ENCODE measurements around the gene MIR17HG. TPM values are rescaled to one million over a fixed set of nuclear protein-coding genes. Genes with fewer than 3 reads are reported as not detected.
"Not testable (repeated sequence)": the region's sequence is repeated elsewhere in the genome, so short reads cannot be mapped to it uniquely, and the experiment has no call there.

The MIR17HG gene
- total RNA-seq, 1 donor from 2014 or later, result 3.1 TPM

DNA sequence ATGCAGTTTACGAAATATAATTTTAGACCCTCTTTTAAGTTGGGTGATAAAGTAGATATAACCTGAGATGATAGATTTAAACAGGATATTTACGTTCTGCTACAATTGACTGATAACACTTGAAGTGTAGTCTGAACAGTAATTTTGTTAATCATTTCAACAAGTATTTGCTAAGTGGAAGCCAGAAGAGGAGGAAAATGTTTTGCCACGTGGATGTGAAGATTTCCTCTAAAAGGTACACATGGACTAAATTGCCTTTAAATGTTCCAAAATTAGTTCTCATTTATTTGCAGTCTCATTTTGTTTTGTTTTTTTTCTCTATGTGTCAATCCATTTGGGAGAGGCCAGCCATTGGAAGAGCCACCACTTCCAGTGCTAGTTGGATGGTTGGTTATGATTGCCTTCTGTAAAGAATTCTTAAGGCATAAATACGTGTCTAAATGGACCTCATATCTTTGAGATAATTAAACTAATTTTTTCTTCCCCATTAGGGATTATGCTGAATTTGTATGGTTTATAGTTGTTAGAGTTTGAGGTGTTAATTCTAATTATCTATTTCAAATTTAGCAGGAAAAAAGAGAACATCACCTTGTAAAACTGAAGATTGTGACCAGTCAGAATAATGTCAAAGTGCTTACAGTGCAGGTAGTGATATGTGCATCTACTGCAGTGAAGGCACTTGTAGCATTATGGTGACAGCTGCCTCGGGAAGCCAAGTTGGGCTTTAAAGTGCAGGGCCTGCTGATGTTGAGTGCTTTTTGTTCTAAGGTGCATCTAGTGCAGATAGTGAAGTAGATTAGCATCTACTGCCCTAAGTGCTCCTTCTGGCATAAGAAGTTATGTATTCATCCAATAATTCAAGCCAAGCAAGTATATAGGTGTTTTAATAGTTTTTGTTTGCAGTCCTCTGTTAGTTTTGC lies 2.8 kb downstream of the MIR17HG start:
- Mint-ChIP-seq H3K36me3 (ENCODE audit: unreplicated experiment) (peaks cover 31% of the 10 kb centered on the region), H3K4me1 (ENCODE audit: unreplicated experiment) (peaks cover 51% of the 10 kb centered on the region), H3K27ac (ENCODE audit: unreplicated experiment) (no peak overlapping the region)

DNA sequence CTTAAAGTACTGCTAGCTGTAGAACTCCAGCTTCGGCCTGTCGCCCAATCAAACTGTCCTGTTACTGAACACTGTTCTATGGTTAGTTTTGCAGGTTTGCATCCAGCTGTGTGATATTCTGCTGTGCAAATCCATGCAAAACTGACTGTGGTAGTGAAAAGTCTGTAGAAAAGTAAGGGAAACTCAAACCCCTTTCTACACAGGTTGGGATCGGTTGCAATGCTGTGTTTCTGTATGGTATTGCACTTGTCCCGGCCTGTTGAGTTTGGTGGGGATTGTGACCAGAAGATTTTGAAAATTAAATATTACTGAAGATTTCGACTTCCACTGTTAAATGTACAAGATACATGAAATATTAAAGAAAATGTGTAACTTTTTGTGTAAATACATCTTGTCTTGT lies 3.6 kb downstream of the MIR17HG start:
- no peak overlapping the region for H3K4me3 Mint-ChIP-seq (ENCODE audit: unreplicated experiment)
- no peak for DNase-seq (ENCODE audit: extremely low spot score, unreplicated experiment)
- H3K27ac Mint-ChIP-seq (ENCODE audit: unreplicated experiment), result no peak overlapping the region
- H3K4me1 Mint-ChIP-seq (ENCODE audit: unreplicated experiment), result peaks cover 51% of the 10 kb centered on the region
- H3K27me3 Mint-ChIP-seq (ENCODE audit: unreplicated experiment), result peaks cover 7% of the 10 kb centered on the region
- no peaks in the 10 kb centered on the region for H3K9me3 Mint-ChIP-seq (ENCODE audit: unreplicated experiment)
- H3K36me3 Mint-ChIP-seq (ENCODE audit: unreplicated experiment), result peaks cover 39% of the 10 kb centered on the region
- TF ChIP-seq, protein P1, sequence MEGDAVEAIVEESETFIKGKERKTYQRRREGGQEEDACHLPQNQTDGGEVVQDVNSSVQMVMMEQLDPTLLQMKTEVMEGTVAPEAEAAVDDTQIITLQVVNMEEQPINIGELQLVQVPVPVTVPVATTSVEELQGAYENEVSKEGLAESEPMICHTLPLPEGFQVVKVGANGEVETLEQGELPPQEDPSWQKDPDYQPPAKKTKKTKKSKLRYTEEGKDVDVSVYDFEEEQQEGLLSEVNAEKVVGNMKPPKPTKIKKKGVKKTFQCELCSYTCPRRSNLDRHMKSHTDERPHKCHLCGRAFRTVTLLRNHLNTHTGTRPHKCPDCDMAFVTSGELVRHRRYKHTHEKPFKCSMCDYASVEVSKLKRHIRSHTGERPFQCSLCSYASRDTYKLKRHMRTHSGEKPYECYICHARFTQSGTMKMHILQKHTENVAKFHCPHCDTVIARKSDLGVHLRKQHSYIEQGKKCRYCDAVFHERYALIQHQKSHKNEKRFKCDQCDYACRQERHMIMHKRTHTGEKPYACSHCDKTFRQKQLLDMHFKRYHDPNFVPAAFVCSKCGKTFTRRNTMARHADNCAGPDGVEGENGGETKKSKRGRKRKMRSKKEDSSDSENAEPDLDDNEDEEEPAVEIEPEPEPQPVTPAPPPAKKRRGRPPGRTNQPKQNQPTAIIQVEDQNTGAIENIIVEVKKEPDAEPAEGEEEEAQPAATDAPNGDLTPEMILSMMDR (IDR thresholded peaks at IDR 0.05), result no peak

More for the DNA sequence above, 2.8 kb downstream of the MIR17HG start:
- DNase-seq (ENCODE audit: extremely low spot score, unreplicated experiment), result no peak
- Mint-ChIP-seq H3K27me3 (ENCODE audit: unreplicated experiment) (peaks cover 14% of the 10 kb centered on the region), H3K4me3 (ENCODE audit: unreplicated experiment) (peak overlapping the region; percentile 95), H3K9me3 (ENCODE audit: unreplicated experiment) (no peaks in the 10 kb centered on the region)
- TF ChIP-seq, protein P1 (IDR thresholded peaks at IDR 0.05), result no peak

DNA sequence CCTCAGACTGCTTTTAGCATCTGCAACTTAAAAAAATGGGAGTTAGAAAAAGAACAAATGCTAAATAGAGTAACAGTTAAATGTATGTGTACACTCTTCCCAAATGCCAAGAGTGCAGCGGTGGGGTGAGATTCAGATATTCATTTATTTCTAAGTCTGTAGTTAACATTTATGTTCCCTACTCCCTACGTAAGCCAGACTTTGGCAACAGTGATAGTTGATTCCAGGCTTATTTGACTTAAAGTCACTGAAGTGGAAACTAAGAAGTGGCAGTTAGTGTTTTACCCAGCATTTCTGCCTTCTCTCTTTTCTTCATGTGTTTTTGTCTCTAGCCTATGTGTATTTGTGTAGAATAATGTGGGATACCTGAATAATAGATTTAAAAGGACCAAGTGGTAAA lies 4.5 kb downstream of the MIR17HG start:
- no peak overlapping the region for H3K4me3 Mint-ChIP-seq (ENCODE audit: unreplicated experiment)
- peaks cover 1% of the 10 kb centered on the region for H3K27me3 Mint-ChIP-seq (ENCODE audit: unreplicated experiment)
- H3K4me1 Mint-ChIP-seq (ENCODE audit: unreplicated experiment), result peaks cover 49% of the 10 kb centered on the region
- DNase-seq (ENCODE audit: extremely low spot score, unreplicated experiment), result no peak
- H3K9me3 Mint-ChIP-seq (ENCODE audit: unreplicated experiment), result no peaks in the 10 kb centered on the region
- TF ChIP-seq, protein P1 (IDR thresholded peaks at IDR 0.05), result no peak
- peaks cover 44% of the 10 kb centered on the region for H3K36me3 Mint-ChIP-seq (ENCODE audit: unreplicated experiment)
- no peak overlapping the region for H3K27ac Mint-ChIP-seq (ENCODE audit: unreplicated experiment)

DNA sequence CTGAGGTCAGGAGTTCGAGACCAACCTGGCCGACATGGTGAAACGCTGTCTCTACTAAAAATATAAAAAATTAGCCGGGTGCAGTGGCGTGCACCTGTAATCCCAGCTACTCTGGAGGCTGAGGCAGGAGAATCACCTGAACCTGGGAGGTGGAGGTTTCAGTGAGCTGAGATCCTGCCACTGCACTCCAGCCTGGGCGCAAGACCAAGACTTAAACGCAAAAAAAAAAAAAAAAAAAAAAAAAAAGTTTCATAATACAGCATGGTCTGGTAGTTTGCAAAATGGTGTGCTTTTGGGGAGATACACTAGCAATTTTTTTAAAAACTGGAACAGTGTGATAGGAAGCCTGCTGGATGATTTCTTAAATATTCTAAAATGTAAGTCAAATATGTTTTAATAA lies 5.4 kb downstream of the MIR17HG start:
- Mint-ChIP-seq H3K36me3 (ENCODE audit: unreplicated experiment) (peaks cover 49% of the 10 kb centered on the region), H3K4me1 (ENCODE audit: unreplicated experiment) (peaks cover 47% of the 10 kb centered on the region)
- H3K27ac Mint-ChIP-seq (ENCODE audit: unreplicated experiment); DNase-seq (ENCODE audit: extremely low spot score, unreplicated experiment); H3K27me3 Mint-ChIP-seq (ENCODE audit: unreplicated experiment); H3K9me3 Mint-ChIP-seq (ENCODE audit: unreplicated experiment); H3K4me3 Mint-ChIP-seq (ENCODE audit: unreplicated experiment): not testable (repeated sequence)

DNA sequence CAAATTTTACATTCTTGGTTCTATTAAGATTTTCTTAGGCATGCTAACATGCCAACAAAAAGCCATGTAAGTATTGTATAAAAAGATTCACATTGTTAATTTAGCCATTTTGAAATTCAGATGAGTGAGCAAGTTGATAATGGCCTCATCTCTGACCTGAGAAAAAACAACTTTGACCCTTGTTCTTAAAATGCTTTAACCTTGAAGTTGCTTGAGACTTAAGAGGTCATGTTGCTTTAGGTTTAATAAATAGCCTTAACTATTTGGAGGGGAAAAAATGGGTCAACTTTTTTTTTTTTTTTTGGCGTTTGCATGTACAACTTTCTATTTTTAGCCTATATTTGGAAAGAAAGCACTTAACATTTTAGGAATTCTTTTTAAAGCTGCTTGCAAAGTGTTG lies 6.0 kb downstream of the MIR17HG start:
- H3K27me3 Mint-ChIP-seq (ENCODE audit: unreplicated experiment), result no peaks in the 10 kb centered on the region
- TF ChIP-seq, protein P1 (IDR thresholded peaks at IDR 0.05), result no peak
- H3K4me1 Mint-ChIP-seq (ENCODE audit: unreplicated experiment), result peaks cover 47% of the 10 kb centered on the region
- no peak overlapping the region for H3K4me3 Mint-ChIP-seq (ENCODE audit: unreplicated experiment)
- no peaks in the 10 kb centered on the region for H3K9me3 Mint-ChIP-seq (ENCODE audit: unreplicated experiment)
- H3K27ac Mint-ChIP-seq (ENCODE audit: unreplicated experiment), result no peak overlapping the region
- no peak for DNase-seq (ENCODE audit: extremely low spot score, unreplicated experiment)
- peaks cover 52% of the 10 kb centered on the region for H3K36me3 Mint-ChIP-seq (ENCODE audit: unreplicated experiment)
